GM23338 (cell line): Measurements from ENCODE around the gene LEFTY2. TPM values are rescaled to one million over a fixed set of nuclear protein-coding genes. Genes with fewer than 3 reads are reported as not detected.

Experiments used
- ATAC-seq: fragments of 200-7000 bp; cut with Tn5 transposase; 3 replicates; pipeline ENCODE4 v1.9.1; 2020
- DNase-seq: peaks from one replicate; pipeline ENCODE4 v3.0.0-alpha.2; 2015; ENCODE audit warnings: low spot score
- H2AFZ ChIP-seq: fragments of 200-600 bp; sonication (generic); 2 replicates; pipeline ENCODE4 v1.8.0; 2016; ENCODE audit warnings: antibody characterized with exemption, mild to moderate bottlenecking, moderate library complexity
- H3F3A ChIP-seq: fragments of 200-600 bp; sonication (generic); replicated peaks from 2 replicates; pipeline ENCODE4 v1.8.0; 2017; ENCODE audit warnings: antibody characterized with exemption, mixed run types, low read depth
- H3K27ac ChIP-seq: fragments of 200-600 bp; sonication (generic); 2 replicates; pipeline ENCODE4 v1.6.1; 2016; ENCODE audit warnings: low read depth
- H3K27me3 ChIP-seq: fragments of 200-600 bp; sonication (generic); 2 replicates; pipeline ENCODE4 v1.8.0; 2016; ENCODE audit warnings: mild to moderate bottlenecking, mixed run types, moderate library complexity; ENCODE audit not compliant: insufficient read depth
- H3K36me3 ChIP-seq: fragments of 200-600 bp; sonication (generic); 2 replicates; pipeline ENCODE4 v1.8.0; 2016; ENCODE audit warnings: mild to moderate bottlenecking; ENCODE audit not compliant: insufficient read depth
- H3K4me1 ChIP-seq: fragments of 200-600 bp; sonication (generic); 2 replicates; pipeline ENCODE4 v1.8.0; 2016; ENCODE audit warnings: mild to moderate bottlenecking, moderate library complexity; ENCODE audit not compliant: insufficient read depth
- H3K4me2 ChIP-seq: fragments of 200-600 bp; sonication (generic); 2 replicates; pipeline ENCODE4 v1.7.1; 2017; ENCODE audit warnings: mixed run types
- H3K4me3 ChIP-seq: fragments of 200-600 bp; sonication (generic); 2 replicates; pipeline ENCODE4 v1.6.1; 2016; ENCODE audit warnings: mixed run types
- H3K79me2 ChIP-seq: fragments of 200-600 bp; sonication (generic); replicated peaks from 2 replicates; pipeline ENCODE4 v1.8.0; 2017; ENCODE audit warnings: mild to moderate bottlenecking; ENCODE audit not compliant: insufficient read depth
- H3K9me2 ChIP-seq: fragments of 200-600 bp; sonication (generic); 2 replicates; pipeline ENCODE4 v1.8.0; 2017; ENCODE audit not compliant: insufficient read depth
- H4K20me1 ChIP-seq: fragments of 200-600 bp; sonication (generic); replicated peaks from 2 replicates; pipeline ENCODE4 v1.8.0; 2017; ENCODE audit warnings: mild to moderate bottlenecking; ENCODE audit not compliant: insufficient read depth
- H3K27ac Mint-ChIP-seq: 2 replicates; pipeline ENCODE4 v1.8.0; 2020; ENCODE audit warnings: inconsistent platforms, mild to moderate bottlenecking, moderate library complexity, mixed read lengths
- H3K27me3 Mint-ChIP-seq: 3 replicates; pipeline ENCODE4 v1.8.0; 2022; ENCODE audit warnings: low read depth, mild to moderate bottlenecking, moderate library complexity, mixed read lengths, inconsistent platforms; ENCODE audit not compliant: insufficient read depth, poor library complexity
- H3K36me3 Mint-ChIP-seq: 3 replicates; pipeline ENCODE4 v1.8.0; 2021; ENCODE audit warnings: low read depth, mild to moderate bottlenecking, inconsistent platforms, moderate library complexity, mixed read lengths
- H3K4me1 Mint-ChIP-seq: 3 replicates; pipeline ENCODE4 v1.8.0; 2020; ENCODE audit warnings: mild to moderate bottlenecking, inconsistent platforms, mixed read lengths
- H3K4me3 Mint-ChIP-seq: 3 replicates; pipeline ENCODE4 v1.8.0; 2021; ENCODE audit warnings: moderate library complexity, mild to moderate bottlenecking, inconsistent platforms, mixed read lengths
- H3K9me3 Mint-ChIP-seq: 3 replicates; pipeline ENCODE4 v1.8.0; 2020; ENCODE audit warnings: moderate library complexity, mild to moderate bottlenecking, inconsistent platforms, mixed read lengths
- CREB1 ChIP-seq: fragments of 250-450 bp; sonication (Bioruptor Pico); IDR thresholded peaks from 2 replicates; pipeline ENCODE4 v1.5.0; 2020; ENCODE audit warnings: low read depth, mild to moderate bottlenecking, moderate library complexity
- EZH2 ChIP-seq: fragments of 200-600 bp; sonication (generic); IDR thresholded peaks from one replicate; pipeline ENCODE4 v1.8.0; 2017; ENCODE audit warnings: antibody characterized with exemption, mild to moderate bottlenecking, low read depth; ENCODE audit not compliant: unreplicated experiment
- EZH2phosphoT487 ChIP-seq: fragments of 200-600 bp; sonication (generic); IDR thresholded peaks from one replicate; pipeline ENCODE4 v1.8.1; 2018; ENCODE audit warnings: antibody characterized with exemption; ENCODE audit not compliant: unreplicated experiment
- JUNB ChIP-seq: IDR thresholded peaks from one replicate; pipeline ENCODE4 v1.6.1; 2016; ENCODE audit warnings: antibody characterized with exemption; ENCODE audit not compliant: unreplicated experiment
- NANOG ChIP-seq: IDR thresholded peaks from 2 replicates; pipeline ENCODE4 v1.6.1; 2016; ENCODE audit warnings: antibody characterized with exemption, borderline replicate concordance
- POLR2AphosphoS5 ChIP-seq: IDR thresholded peaks from 2 replicates; pipeline ENCODE4 v1.6.1; 2016; ENCODE audit warnings: antibody characterized with exemption, low read depth
- REST ChIP-seq: IDR thresholded peaks from one replicate; pipeline ENCODE4 v1.6.1; 2018; ENCODE audit warnings: antibody characterized with exemption; ENCODE audit not compliant: unreplicated experiment
- STAT1 ChIP-seq: IDR thresholded peaks from one replicate; pipeline ENCODE4 v1.6.1; 2016; ENCODE audit warnings: antibody characterized with exemption; ENCODE audit not compliant: unreplicated experiment
- ZNF114 ChIP-seq: fragments of 250-450 bp; sonication (Bioruptor Pico); IDR thresholded peaks from 2 replicates; pipeline ENCODE4 v1.5.0; 2020; ENCODE audit warnings: mild to moderate bottlenecking, moderate library complexity
- ZNF331 ChIP-seq: fragments of 250-450 bp; sonication (Bioruptor Pico); IDR thresholded peaks from 2 replicates; pipeline ENCODE4 v1.5.0; 2020; ENCODE audit warnings: low read depth, mild to moderate bottlenecking, moderate library complexity
- ZNF462 ChIP-seq: fragments of 250-450 bp; sonication (Bioruptor Pico); IDR thresholded peaks from 2 replicates; pipeline ENCODE4 v1.5.0; 2020; ENCODE audit warnings: mild to moderate bottlenecking, moderate library complexity
- polyA plus RNA-seq: library from polyadenylated mRNA; unstranded; fragments of >200 nt; fragmentation: Nextera tagmentation; extraction: Ambion mirVana; gene quantifications from 2 replicates; pipeline ENCODE4 v1.2.1, GENCODE V29; 2016
- total RNA-seq: library from RNA; depleted of rRNA; stranded (reverse); fragments of >200 nt; shearing (Covaris generic); gene quantifications from 2 replicates; pipeline ENCODE4 v1.2.3, GENCODE V29; 2014
- TF ChIP-seq, protein P1 (sequence below): IDR thresholded peaks from 2 replicates; pipeline ENCODE4 v1.6.1; 2016; ENCODE audit warnings: antibody characterized with exemption
- TF ChIP-seq, protein P2 (sequence below), 2 experiments: fragments of 200-600 bp in 1 of 2; sonication (generic) in 1 of 2; conservative IDR thresholded peaks; 2 replicates each; pipeline versions ENCODE4 v1.5.1 to v1.6.1; 2016 to 2017; ENCODE audit warnings: antibody characterized with exemption in 2 of 2, low read depth in 2 of 2, mild to moderate bottlenecking in 2 of 2, moderate library complexity in 1 of 2

Gene LEFTY2
- total and polyA plus RNA-seq, 2 experiments from 2014 or later = 8.3 to 12.4 TPM

DNA sequence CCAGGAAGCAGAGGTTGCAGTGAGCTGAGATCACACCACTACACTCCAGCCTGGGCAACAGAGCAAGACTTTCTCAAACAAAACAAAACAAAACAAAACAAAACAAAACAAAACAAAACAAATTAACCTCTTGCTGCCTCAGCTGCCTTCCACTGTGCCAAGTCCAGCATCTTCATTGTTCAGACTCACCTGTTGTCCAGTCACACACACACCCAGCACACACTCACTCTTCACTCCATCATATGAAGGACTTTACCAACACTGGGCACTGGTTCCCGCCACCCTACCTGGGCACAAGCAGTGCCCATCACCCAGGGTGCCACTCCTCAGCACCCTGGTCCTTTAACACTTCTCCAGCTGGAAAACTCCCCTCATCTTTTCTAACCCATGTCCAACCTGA lies 31.5 kb downstream of the LEFTY2 start:
- no peak overlapping the region for H3K27ac Mint-ChIP-seq
- TF ChIP-seq CREB1 (CRISPR knock-in tag) (no peak), REST (no peak), ZNF462 (CRISPR knock-in tag) (no peak), ZNF114 (CRISPR knock-in tag) (no peak), JUNB (no peak), NANOG (no peak), STAT1 (no peak), EZH2phosphoT487 (no peak), ZNF331 (CRISPR knock-in tag) (no peak), POLR2AphosphoS5 (no peak), EZH2 (no peak)
- TF ChIP-seq, protein P1, sequence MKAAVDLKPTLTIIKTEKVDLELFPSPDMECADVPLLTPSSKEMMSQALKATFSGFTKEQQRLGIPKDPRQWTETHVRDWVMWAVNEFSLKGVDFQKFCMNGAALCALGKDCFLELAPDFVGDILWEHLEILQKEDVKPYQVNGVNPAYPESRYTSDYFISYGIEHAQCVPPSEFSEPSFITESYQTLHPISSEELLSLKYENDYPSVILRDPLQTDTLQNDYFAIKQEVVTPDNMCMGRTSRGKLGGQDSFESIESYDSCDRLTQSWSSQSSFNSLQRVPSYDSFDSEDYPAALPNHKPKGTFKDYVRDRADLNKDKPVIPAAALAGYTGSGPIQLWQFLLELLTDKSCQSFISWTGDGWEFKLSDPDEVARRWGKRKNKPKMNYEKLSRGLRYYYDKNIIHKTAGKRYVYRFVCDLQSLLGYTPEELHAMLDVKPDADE = no peak
- TF ChIP-seq, protein P2, sequence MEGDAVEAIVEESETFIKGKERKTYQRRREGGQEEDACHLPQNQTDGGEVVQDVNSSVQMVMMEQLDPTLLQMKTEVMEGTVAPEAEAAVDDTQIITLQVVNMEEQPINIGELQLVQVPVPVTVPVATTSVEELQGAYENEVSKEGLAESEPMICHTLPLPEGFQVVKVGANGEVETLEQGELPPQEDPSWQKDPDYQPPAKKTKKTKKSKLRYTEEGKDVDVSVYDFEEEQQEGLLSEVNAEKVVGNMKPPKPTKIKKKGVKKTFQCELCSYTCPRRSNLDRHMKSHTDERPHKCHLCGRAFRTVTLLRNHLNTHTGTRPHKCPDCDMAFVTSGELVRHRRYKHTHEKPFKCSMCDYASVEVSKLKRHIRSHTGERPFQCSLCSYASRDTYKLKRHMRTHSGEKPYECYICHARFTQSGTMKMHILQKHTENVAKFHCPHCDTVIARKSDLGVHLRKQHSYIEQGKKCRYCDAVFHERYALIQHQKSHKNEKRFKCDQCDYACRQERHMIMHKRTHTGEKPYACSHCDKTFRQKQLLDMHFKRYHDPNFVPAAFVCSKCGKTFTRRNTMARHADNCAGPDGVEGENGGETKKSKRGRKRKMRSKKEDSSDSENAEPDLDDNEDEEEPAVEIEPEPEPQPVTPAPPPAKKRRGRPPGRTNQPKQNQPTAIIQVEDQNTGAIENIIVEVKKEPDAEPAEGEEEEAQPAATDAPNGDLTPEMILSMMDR (conservative IDR thresholded peaks at IDR 0.05; ENCODE audit: low read depth in 2 of 2) = no peak
- ATAC-seq (no peak), DNase-seq (no peak)
- no peak overlapping the region for H2AFZ ChIP-seq
- H3K4me1 ChIP-seq = peaks cover 11% of the 10 kb centered on the region
- no peak overlapping the region for H3K4me3 ChIP-seq
- no peaks in the 10 kb centered on the region; the same call in 2 of the 3 replicates for H3K9me3 Mint-ChIP-seq
- H3K36me3 ChIP-seq = no peaks in the 10 kb centered on the region
- no peaks in the 10 kb centered on the region for H3F3A ChIP-seq
- H3K27me3 Mint-ChIP-seq = peaks cover 16% of the 10 kb centered on the region
- H3K9me2 ChIP-seq = no peaks in the 10 kb centered on the region
- H3K27me3 ChIP-seq = no peaks in the 10 kb centered on the region
- no peak overlapping the region for H3K27ac ChIP-seq
- H3K4me1 Mint-ChIP-seq = peaks cover 24% of the 10 kb centered on the region
- no peak overlapping the region for H3K4me3 Mint-ChIP-seq
- no peaks in the 10 kb centered on the region for H3K79me2 ChIP-seq
- no peaks in the 10 kb centered on the region for H4K20me1 ChIP-seq
- no peak overlapping the region for H3K4me2 ChIP-seq
- H3K36me3 Mint-ChIP-seq = no peaks in the 10 kb centered on the region; the same call in 2 of the 3 replicates
